Right cardiac atrium (tissue), 5 donors: Measurements from ENCODE around the gene MRPS5. TPM values are rescaled to one million over a fixed set of nuclear protein-coding genes. Genes with fewer than 3 reads are reported as not detected.

Experiments used
- ATAC-seq, 2 donors: fragments of 200-7000 bp; cut with Tn5 transposase; one replicate each; pipeline versions ENCODE4 v1.8.0 to v1.9.1; 2020; ENCODE audit warnings: moderate library complexity in 2 of 2, mild to moderate bottlenecking in 1 of 2
- DNase-seq, 3 donors: peaks; one replicate each; pipeline ENCODE4 v3.0.0-alpha.2; 2020
- H3K27ac ChIP-seq: one replicate; pipeline ENCODE4 v1.5.1; 2013; ENCODE audit warnings: mild to moderate bottlenecking, low read length, control low read depth, moderate library complexity
- H3K27me3 ChIP-seq: one replicate; pipeline ENCODE4 v1.6.1; 2013; ENCODE audit not compliant: control insufficient read depth, insufficient read depth
- H3K4me1 ChIP-seq: one replicate; pipeline ENCODE4 v1.6.1; 2013; ENCODE audit warnings: low read length; ENCODE audit not compliant: control insufficient read depth, insufficient read depth
- H3K4me3 ChIP-seq: one replicate; pipeline ENCODE4 v1.5.1; 2013; ENCODE audit warnings: low read length, control low read depth
- H3K9me3 ChIP-seq: one replicate; pipeline ENCODE4 v1.6.1; 2013; ENCODE audit warnings: low read length; ENCODE audit not compliant: control insufficient read depth
- WGBS: extraction: QIAGEN DNeasy Blood & Tissue Kit; methylation state at CpG from one replicate; pipeline ENCODE4 v1.1.7; 2013; 5-methylcytosine and 5-hydroxymethylcytosine counted together
- intact Hi-C, 4 donors: fragments of 100-400 bp; cut with DNase I; formaldehyde crosslinking; loops; one replicate each; pipeline versions ENCODE4 v1.11.0 to v1.14.0; 2022 to 2023
- polyA plus RNA-seq: library from polyadenylated mRNA; stranded (reverse); fragments of 200-250 nt; gene quantifications from one replicate; pipeline ENCODE4 v1.2.3, GENCODE V29; 2013
- total RNA-seq, 4 donors: library from RNA; stranded (reverse); fragmentation: NEBNext Ultra II Directional; extraction: Animal tissue kit (Norgen Biotek cat#: 25700); gene quantifications; one replicate each; pipeline ENCODE4 v1.2.1, GENCODE V29; 2021
- donor health status: healthy with polysubstance abuse.
- donor health status: DM: no; HTN: yes; CAD: no.
- donor health status: DM: no; HTN: no; CAD: no.
- donor health status: DM: no; HTN: yes; CAD: no; lungs with severe emphysema.
- donor health status: DM: yes; HTN: yes; CAD: no.

MRPS5 gene
- total and polyA plus RNA-seq, 5 donors: 50.3 to 76.9 (median 58.6) TPM

DNA sequence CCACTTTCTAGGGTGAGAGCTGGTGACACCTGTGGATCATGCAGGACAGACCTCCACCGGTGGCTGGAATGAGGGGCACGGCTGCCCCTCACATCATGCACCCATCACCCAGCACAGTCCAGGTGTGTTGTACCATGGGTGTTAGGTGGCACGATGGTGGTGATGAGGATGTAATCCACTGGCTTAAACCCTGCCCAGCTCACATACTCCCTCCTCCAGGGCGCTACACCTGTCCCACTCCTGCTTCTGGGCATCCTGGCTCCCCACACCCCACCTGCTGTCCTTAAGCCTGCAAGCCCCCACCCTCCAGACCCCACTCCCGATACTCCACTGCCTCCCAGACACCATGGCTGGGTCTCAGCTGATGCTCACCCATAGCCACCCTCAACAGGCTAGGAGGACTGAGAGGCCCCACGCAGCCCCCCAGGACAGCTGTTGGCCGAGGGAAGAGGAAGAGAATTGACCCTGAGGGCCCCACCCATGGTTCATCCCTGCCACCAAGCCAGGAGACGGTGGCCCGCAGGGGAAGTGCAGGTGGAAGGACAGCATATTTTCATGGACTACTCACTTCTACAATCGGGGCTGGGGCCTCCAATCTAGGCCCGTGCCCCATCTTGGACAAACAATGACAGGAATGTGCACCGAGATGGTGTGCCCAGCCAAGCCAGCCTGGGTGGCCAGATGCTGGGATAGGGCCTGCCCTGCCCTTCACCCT lies 61.8 kb downstream of the MRPS5 start:
- ATAC-seq: no peak
- H3K27me3 ChIP-seq: no peaks in the 10 kb centered on the region
- WGBS: 82% methylated on average over 12 of the region's 12 CpGs
- no peak for DNase-seq
- H3K4me3 ChIP-seq: no peak overlapping the region
- H3K9me3 ChIP-seq: no peaks in the 10 kb centered on the region
- intact Hi-C loops: no loop called here
- no peaks in the 10 kb centered on the region for H3K4me1 ChIP-seq
- H3K27ac ChIP-seq: no peak overlapping the region

GRCh38 chr2:95058989-95059641 lies 62.5 kb downstream of the MRPS5 start:
- intact Hi-C loops: no loop called here
- Histone ChIP-seq H3K4me3 (no peak overlapping the region), H3K27me3 (no peaks in the 10 kb centered on the region), H3K9me3 (no peaks in the 10 kb centered on the region), H3K27ac (no peak overlapping the region), H3K4me1 (no peaks in the 10 kb centered on the region)
- DNase-seq (no peak), ATAC-seq (no peak)
- WGBS: 58% methylated on average over 11 of the region's 11 CpGs

DNA sequence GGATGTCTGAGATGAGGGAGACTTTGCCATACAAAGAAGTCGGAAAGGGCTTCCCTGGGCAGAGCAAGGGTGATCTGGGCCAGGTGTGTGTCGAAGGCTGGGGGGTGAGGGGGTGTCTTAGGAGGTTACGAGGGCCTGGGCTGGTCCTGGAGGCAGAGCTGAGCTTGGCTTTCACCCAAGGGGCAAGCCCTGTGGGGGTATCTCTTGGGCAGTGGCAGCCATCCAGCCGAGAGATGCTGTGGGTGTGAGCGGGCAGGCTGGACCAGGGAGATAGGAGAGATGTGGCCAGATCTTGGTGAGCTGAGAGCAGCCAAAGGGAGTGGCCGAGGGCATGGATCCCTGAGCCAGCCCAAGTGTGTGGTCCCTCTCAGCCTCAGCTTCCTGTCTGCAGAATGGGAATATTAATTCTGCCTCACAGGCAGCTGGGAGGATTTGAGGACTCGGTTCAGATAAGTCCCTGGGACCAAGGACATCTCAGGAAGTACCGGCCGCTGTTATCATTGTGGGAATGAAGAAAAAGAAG lies 63.1 kb downstream of the MRPS5 start:
- Histone ChIP-seq H3K27me3 (no peaks in the 10 kb centered on the region), H3K9me3 (no peaks in the 10 kb centered on the region), H3K4me1 (no peaks in the 10 kb centered on the region), H3K27ac (no peak overlapping the region), H3K4me3 (no peak overlapping the region)
- intact Hi-C loops: no loop called here
- WGBS: 70% methylated on average over 9 of the region's 9 CpGs
- ATAC-seq (no peak), DNase-seq (no peak)

DNA sequence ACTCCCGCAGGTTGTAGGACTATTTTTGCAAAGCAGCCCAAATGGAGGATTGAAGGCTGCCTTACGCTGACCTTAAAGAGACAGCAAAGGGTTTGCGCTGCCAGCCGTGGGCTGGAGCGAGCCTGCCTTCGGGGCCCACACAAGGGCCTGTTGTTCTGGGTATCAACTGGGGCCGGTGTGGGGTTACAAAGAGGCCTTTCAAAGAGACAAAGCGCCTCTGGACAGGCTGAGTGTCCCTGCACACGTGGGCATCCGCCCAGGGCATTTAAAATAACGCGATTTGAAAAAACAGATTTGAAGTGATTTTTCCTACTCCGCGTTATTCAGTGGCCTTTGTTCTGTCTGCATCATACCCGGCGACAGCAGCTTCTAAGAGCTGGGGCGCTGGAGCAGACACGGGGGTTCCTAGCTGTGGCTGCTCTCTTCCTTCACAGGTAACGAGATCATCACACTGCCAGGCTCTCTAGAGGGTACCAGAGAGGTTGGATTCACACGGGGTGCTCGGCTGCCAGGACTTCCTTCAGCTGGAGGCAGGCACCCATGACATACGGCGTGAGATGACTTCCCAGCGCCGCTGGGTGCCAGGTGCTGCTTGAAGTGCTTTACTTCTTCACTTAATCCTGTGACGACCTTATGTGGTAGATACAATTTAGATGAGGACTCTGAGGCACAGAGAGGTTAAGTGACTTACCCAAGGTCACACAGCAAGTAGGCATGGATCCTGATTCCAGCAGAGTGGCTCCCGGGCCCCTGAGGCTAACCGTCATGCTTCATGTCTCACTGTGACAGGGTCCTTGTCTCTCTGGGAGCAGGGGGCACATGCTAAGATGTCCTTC lies 63.9 kb downstream of the MRPS5 start:
- H3K9me3 ChIP-seq: no peaks in the 10 kb centered on the region
- 74% methylated on average over 28 of the region's 28 CpGs for WGBS
- no peak overlapping the region for H3K4me3 ChIP-seq
- H3K27ac ChIP-seq: no peak overlapping the region
- ATAC-seq (no peak), DNase-seq (peak in 1 of 3 donors; percentile 14)
- H3K4me1 ChIP-seq: no peaks in the 10 kb centered on the region
- H3K27me3 ChIP-seq: no peaks in the 10 kb centered on the region
- intact Hi-C loops: no loop called here

DNA sequence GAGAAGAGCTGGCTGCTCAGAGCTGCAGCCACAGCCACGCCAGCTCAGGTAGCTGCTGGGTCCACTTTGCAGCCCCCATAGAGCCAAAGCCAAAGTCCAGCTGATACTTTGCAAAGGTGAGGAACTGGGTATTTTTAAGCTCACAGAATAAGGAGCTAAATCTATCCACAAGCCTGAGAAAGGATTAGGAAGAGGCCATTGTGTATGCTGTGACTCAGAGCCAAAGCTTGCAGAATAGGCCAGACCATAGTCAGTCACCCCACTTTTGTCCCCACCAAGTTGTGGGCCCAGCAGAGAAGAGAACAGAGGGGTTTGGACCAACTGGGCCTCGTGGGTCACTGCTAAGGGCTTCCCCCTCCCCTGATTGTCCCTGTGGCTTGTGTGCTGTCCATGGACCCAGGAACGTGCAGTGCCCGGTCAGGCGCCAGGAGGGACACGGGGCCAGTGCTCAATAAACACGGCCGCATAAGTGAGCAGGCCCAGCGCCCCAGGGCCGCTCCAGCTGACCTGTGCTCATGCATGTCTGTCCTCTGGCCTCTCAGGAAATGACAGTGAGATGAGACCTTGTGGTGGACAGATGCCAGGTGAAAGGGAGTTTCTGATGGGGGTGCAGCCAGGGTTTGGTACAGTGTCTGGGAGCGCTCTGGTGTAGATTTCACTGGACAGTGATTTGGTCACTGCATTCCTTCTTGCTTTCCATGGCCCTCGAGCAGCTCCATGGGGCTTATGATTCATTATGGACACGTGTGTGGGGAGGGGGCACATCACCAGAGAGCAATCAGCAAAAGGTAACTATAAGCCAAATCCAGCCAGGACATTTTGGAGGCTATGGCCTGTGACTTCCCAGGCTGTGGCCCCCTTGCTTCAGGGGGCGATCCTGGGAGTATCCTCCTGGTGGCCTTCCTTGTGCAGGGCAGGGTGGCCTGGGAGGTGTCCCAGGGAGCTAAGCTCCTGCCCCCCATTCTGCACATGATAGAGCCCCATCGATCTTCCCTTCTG lies 64.8 kb downstream of the MRPS5 start:
- H3K4me3 ChIP-seq: no peak overlapping the region
- H3K27ac ChIP-seq: no peak overlapping the region
- DNase-seq: peak in 1 of 3 donors; percentile 48
- no peak for ATAC-seq
- no peaks in the 10 kb centered on the region for H3K27me3 ChIP-seq
- no peaks in the 10 kb centered on the region for H3K4me1 ChIP-seq
- 77% methylated on average over 15 of the region's 15 CpGs for WGBS
- no peaks in the 10 kb centered on the region for H3K9me3 ChIP-seq
- intact Hi-C loops: no loop called here

- H3K27me3 ChIP-seq: no peaks in the 10 kb centered on the region
- DNase-seq: peak in 1 of 3 donors; percentile 9
- no peaks in the 10 kb centered on the region for H3K4me1 ChIP-seq
- WGBS: 81% methylated on average over 8 of the region's 8 CpGs
- H3K9me3 ChIP-seq: no peaks in the 10 kb centered on the region
- H3K4me3 ChIP-seq: no peak overlapping the region
- ATAC-seq: no peak
- intact Hi-C loops: no loop called here
- H3K27ac ChIP-seq: no peak overlapping the region
These were observed 65.6 kb downstream of the MRPS5 start for GRCh38 chr2:95056044-95056443.

DNA sequence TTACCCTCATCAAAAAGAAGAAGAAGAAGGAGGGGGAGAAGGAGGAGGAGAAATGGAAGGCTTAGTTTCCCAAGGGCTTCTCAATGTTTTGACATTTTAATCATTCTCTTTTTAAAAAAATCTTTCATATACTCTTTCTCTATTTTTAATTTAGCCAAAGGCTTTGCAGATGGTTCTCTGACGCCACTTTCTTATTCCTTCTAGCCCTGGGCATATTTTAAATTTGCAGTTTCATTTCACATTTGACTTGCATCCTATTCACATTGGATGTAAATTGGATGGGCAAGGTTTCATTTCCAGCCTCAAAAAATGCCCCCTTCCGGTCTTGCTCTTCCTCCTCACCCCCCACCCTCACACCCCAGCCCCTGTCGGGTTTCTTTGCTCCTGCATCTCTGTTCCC lies 66.3 kb downstream of the MRPS5 start:
- WGBS: 67% methylated on average over 3 of the region's 3 CpGs
- intact Hi-C loops: no loop called here

GRCh38 chr2:95054016-95054415 lies 67.6 kb downstream of the MRPS5 start:
- Histone ChIP-seq H3K27me3 (no peaks in the 10 kb centered on the region), H3K27ac (no peak overlapping the region), H3K4me3 (no peak overlapping the region), H3K4me1 (no peaks in the 10 kb centered on the region), H3K9me3 (no peaks in the 10 kb centered on the region)
- ATAC-seq: no peak
- WGBS: 67% methylated on average over 5 of the region's 5 CpGs
- intact Hi-C loops: no loop called here
- DNase-seq: peak in 1 of 3 donors; percentile 42

More for the DNA sequence above, 66.3 kb downstream of the MRPS5 start:
- Histone ChIP-seq H3K27me3 (no peaks in the 10 kb centered on the region), H3K4me3 (no peak overlapping the region), H3K4me1 (no peaks in the 10 kb centered on the region), H3K27ac (no peak overlapping the region), H3K9me3 (no peaks in the 10 kb centered on the region)
- DNase-seq: no peak
- ATAC-seq: no peak

- 40% methylated on average over 11 of the region's 11 CpGs for whole genome bisulfite sequencing
- peak in 1 of 3 donors; percentile 42 for DNase-seq
- intact Hi-C loops: no loop called here
These were observed 68.1 kb downstream of the MRPS5 start for GRCh38 chr2:95053543-95053942.

GRCh38 chr2:95052804-95053479 lies 68.7 kb downstream of the MRPS5 start:
- 84% methylated on average over 13 of the region's 13 CpGs for WGBS
- no peaks in the 10 kb centered on the region for H3K9me3 ChIP-seq
- intact Hi-C loops: no loop called here
- no peak overlapping the region for H3K27ac ChIP-seq
- no peaks in the 10 kb centered on the region for H3K27me3 ChIP-seq
- no peaks in the 10 kb centered on the region for H3K4me1 ChIP-seq
- H3K4me3 ChIP-seq: no peak overlapping the region
- no peak for ATAC-seq
- DNase-seq: peak in 1 of 3 donors; percentile 18

More at GRCh38 chr2:95053543-95053942, 68.1 kb downstream of the MRPS5 start:
- Histone ChIP-seq H3K4me1 (no peaks in the 10 kb centered on the region), H3K27ac (no peak overlapping the region), H3K9me3 (no peaks in the 10 kb centered on the region), H3K27me3 (no peaks in the 10 kb centered on the region), H3K4me3 (no peak overlapping the region)
- no peak for ATAC-seq
